ENCODE measurements around the gene BIRC6. TPM values are rescaled to one million over a fixed set of nuclear protein-coding genes. Genes with fewer than 3 reads are reported as not detected.

BIRC6 gene
- total RNA-seq, 4 donors from 2014 or later = 142 to 268 (median 218) TPM

GRCh38 chr2:32463110-32463509 lies 106.3 kb downstream of the BIRC6 start:
- DNase-seq = no peak
- Histone ChIP-seq H3K9me3 (no peaks in the 10 kb centered on the region), H3K27ac (no peak overlapping the region), H3K36me3 (peaks cover 27 to 31% of the 10 kb centered on the region in 2 donors), H3K27me3 (no peaks in the 10 kb centered on the region), H3K4me3 (replicated peaks in 1 of 3) (no peak overlapping the region), H3K4me1 (no peaks in the 10 kb centered on the region)
- TF ChIP-seq CTCF (IDR thresholded peaks at IDR 0.05) (no peak), POLR2A (IDR thresholded peaks at IDR 0.05) (no peak)
- intact Hi-C loops (cut with DNase I) = no loop called here
- 96 to 98% methylated on average over 4 of the region's 4 CpGs for WGBS, 2 donors

GRCh38 chr2:32464431-32464830 lies 107.6 kb downstream of the BIRC6 start:
- Histone ChIP-seq H3K4me3 (replicated peaks in 1 of 3) (no peak overlapping the region), H3K4me1 (no peaks in the 10 kb centered on the region), H3K27me3 (no peaks in the 10 kb centered on the region), H3K9me3 (no peaks in the 10 kb centered on the region), H3K27ac (no peak overlapping the region), H3K36me3 (peaks cover 30 to 40% of the 10 kb centered on the region in 2 donors)
- 90% methylated on average over 2 of the region's 2 CpGs for WGBS, 2 donors
- no peak for DNase-seq
- TF ChIP-seq POLR2A (IDR thresholded peaks at IDR 0.05) = no peak
- TF ChIP-seq CTCF (IDR thresholded peaks at IDR 0.05) = no peak
- intact Hi-C loops (cut with DNase I) = no loop called here

GRCh38 chr2:32472605-32473004 lies 115.8 kb downstream of the BIRC6 start:
- Histone ChIP-seq H3K27ac (no peak overlapping the region), H3K27me3 (no peaks in the 10 kb centered on the region), H3K36me3 (peaks cover 14 to 20% of the 10 kb centered on the region in 2 donors), H3K4me1 (no peaks in the 10 kb centered on the region), H3K4me3 (replicated peaks in 1 of 3) (no peak overlapping the region), H3K9me3 (no peaks in the 10 kb centered on the region)
- TF ChIP-seq CTCF (IDR thresholded peaks at IDR 0.05) = no peak
- TF ChIP-seq POLR2A (IDR thresholded peaks at IDR 0.05) = no peak
- DNase-seq = no peak
- intact Hi-C loops (cut with DNase I) = no loop called here
- WGBS, 2 donors = 63 to 64% methylated on average over 3 of the region's 3 CpGs

GRCh38 chr2:32474381-32474780 lies 117.6 kb downstream of the BIRC6 start:
- H3K9me3 ChIP-seq = no peaks in the 10 kb centered on the region
- H3K27ac ChIP-seq = no peak overlapping the region
- H3K4me3 ChIP-seq (replicated peaks in 1 of 3) = no peak overlapping the region
- intact Hi-C loops (cut with DNase I) = no loop called here
- DNase-seq = no peak
- H3K4me1 ChIP-seq = no peaks in the 10 kb centered on the region
- WGBS, 2 donors = 90 to 94% methylated on average over 3 of the region's 3 CpGs
- TF ChIP-seq POLR2A (IDR thresholded peaks at IDR 0.05) (no peak), CTCF (IDR thresholded peaks at IDR 0.05) (no peak)
- no peaks in the 10 kb centered on the region for H3K27me3 ChIP-seq
- peaks cover 0 to 11% of the 10 kb centered on the region in 2 donors for H3K36me3 ChIP-seq

GRCh38 chr2:32478889-32479620 lies 122.2 kb downstream of the BIRC6 start:
- Histone ChIP-seq H3K4me3 (replicated peaks in 1 of 3) (no peak overlapping the region), H3K36me3 (peaks cover 13 to 24% of the 10 kb centered on the region in 2 donors), H3K4me1 (no peaks in the 10 kb centered on the region), H3K27ac (no peak overlapping the region), H3K27me3 (no peaks in the 10 kb centered on the region), H3K9me3 (no peaks in the 10 kb centered on the region)
- no peak for DNase-seq
- intact Hi-C loops (cut with DNase I) = no loop called here
- WGBS, 2 donors = 97% methylated on average over 8 of the region's 8 CpGs
- TF ChIP-seq POLR2A (IDR thresholded peaks at IDR 0.05) (no peak), CTCF (IDR thresholded peaks at IDR 0.05) (no peak)
